22Rv1 (cell line): ENCODE measurements around the gene TLR7.

Experiments used
- H3K27ac ChIP-seq: fragments of 450-650 bp; 2 replicates; pipeline ENCODE4 v1.5.1; 2017
- ZFX ChIP-seq: fragments of 450-650 bp; IDR thresholded peaks from 2 replicates; pipeline ENCODE4 v1.6.1; 2017; ENCODE audit warnings: antibody characterized with exemption, borderline replicate concordance
- TF ChIP-seq, protein P1 (sequence below): fragments of 450-650 bp; IDR thresholded peaks from 2 replicates; pipeline ENCODE4 v1.5.1; 2017; ENCODE audit warnings: mild to moderate bottlenecking

Gene TLR7

DNA sequence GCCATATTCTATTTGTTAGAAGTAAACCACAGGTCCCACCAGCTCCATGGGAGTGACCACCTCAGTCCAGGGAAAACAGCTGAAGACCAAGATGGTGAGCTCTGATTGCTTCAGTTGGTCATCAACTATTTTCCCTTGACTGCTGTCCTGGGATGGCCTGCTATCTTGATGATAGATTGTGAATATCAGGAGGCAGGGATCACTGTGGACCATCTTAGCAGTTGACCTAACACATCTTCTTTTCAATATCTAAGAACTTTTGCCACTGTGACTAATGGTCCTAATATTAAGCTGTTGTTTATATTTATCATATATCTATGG lies 55.7 kb downstream of the TLR7 start:
- H3K27ac ChIP-seq = no peak overlapping the region
- TF ChIP-seq, protein P1, sequence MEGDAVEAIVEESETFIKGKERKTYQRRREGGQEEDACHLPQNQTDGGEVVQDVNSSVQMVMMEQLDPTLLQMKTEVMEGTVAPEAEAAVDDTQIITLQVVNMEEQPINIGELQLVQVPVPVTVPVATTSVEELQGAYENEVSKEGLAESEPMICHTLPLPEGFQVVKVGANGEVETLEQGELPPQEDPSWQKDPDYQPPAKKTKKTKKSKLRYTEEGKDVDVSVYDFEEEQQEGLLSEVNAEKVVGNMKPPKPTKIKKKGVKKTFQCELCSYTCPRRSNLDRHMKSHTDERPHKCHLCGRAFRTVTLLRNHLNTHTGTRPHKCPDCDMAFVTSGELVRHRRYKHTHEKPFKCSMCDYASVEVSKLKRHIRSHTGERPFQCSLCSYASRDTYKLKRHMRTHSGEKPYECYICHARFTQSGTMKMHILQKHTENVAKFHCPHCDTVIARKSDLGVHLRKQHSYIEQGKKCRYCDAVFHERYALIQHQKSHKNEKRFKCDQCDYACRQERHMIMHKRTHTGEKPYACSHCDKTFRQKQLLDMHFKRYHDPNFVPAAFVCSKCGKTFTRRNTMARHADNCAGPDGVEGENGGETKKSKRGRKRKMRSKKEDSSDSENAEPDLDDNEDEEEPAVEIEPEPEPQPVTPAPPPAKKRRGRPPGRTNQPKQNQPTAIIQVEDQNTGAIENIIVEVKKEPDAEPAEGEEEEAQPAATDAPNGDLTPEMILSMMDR = no peak
- no peak for TF ChIP-seq ZFX

DNA sequence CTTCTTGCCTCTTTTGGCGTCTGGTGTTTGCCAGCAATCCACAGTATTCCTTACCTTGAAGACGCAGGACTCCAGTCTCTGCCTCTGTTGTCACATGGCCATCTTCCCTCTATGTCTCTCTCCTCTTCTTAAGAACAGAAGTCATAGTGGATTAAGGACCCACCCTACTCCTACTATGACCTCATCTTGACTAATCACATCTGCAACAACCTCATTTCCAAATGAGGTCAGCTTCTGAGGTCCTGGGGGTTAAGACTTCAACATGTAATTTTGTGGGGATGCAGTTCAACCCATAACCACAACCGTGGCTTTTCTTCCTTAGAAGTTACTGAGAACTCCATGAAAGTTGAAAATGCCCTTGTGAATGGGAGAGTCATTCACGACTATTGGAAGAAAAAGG lies 62.8 kb downstream of the TLR7 start:
- TF ChIP-seq, protein P1 = no peak
- no peak for TF ChIP-seq ZFX
- no peak overlapping the region for H3K27ac ChIP-seq

DNA sequence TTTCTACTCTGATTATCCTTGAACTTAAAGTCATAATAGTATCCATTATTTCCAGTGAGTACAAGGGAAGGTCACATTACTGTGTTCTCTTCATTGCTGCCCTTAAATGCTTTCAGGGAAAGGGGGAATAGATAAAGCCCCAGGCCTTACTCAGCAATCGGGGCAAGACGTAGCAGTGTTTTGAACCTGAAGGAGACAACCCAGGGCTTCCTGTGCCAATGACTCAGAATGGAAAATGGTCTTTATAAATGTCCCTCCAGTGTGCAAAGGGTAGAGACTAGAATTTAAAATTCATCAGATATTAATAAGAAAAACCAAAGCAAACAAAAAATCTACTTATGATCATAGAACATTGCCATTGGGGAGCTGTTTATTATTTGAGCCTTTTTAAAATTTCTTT lies 63.3 kb downstream of the TLR7 start:
- no peak overlapping the region for H3K27ac ChIP-seq
- TF ChIP-seq, protein P1 = no peak
- no peak for TF ChIP-seq ZFX

DNA sequence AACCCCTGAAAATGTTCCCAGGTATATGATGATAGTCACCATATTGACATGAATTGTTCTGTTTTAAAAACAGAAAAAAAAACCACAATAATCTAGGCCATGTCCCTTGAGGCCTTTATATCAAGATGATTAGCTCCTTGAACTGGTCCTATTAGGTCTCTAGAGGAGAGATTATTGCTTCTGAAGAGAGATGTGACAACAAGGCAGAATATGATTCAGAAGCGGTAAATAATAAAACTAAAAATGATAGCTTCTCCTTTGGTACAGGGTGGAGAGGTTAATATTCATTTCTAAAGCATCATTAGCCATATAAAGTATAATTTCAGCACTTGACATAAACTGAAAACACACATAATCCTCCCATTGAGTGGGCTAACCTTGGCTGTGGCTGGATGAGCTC lies 65.4 kb downstream of the TLR7 start:
- H3K27ac ChIP-seq = no peak overlapping the region
- TF ChIP-seq, protein P1 = no peak
- no peak for TF ChIP-seq ZFX

DNA sequence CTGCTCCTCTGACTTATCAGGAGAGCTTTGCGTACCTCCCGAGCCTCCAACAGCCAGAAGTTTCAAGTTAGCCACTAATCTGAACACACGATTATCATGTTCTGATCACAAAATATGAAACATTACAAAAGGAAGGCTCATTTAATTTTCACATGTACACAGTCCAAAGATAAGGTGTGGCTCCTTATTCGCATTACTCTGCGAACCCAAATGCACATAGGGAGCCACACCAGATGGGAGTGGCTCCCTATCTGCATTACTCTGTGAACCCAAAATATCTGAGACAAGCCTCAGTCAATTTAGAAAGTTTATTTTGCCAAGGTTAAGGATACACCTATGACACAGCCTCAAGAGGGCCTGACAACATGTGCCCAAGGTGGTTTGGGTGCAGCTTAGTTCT lies 68.0 kb downstream of the TLR7 start:
- no peak overlapping the region for H3K27ac ChIP-seq
- TF ChIP-seq ZFX = no peak
- TF ChIP-seq, protein P1 = no peak

DNA sequence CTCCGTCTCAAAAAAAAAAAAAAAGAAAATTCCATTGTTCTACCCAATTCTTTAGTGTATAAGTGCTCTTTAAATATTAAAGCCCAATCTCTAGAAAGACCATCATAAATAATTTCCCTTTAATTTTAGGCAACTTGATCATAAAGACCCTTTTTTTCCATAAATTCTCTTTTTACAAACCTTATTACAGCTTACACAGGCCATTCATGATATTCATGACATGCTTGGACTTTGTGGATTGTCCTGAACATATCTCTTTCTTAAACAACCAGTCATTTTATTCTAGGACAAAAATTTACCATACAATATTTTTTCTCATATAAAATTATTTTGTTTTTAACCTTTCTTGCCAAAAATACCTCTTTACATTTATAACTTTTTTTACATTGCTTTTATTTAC lies 70.1 kb downstream of the TLR7 start:
- no peak overlapping the region for H3K27ac ChIP-seq
- TF ChIP-seq, protein P1 = no peak
- TF ChIP-seq ZFX = no peak
